HG02678 (cell line): Measurements from ENCODE around the gene SMARCD1.
A peak's percentile ranks its signal among the peaks of the same experiment; 100 is the strongest.

Source experiments
- ATAC-seq: cut with Tn5 transposase; IDR thresholded peaks from one replicate; pipeline ENCODE4 v1.9.1; 2021; ENCODE audit warnings: mild to moderate bottlenecking, moderate library complexity; ENCODE audit not compliant: unreplicated experiment

The SMARCD1 gene

DNA sequence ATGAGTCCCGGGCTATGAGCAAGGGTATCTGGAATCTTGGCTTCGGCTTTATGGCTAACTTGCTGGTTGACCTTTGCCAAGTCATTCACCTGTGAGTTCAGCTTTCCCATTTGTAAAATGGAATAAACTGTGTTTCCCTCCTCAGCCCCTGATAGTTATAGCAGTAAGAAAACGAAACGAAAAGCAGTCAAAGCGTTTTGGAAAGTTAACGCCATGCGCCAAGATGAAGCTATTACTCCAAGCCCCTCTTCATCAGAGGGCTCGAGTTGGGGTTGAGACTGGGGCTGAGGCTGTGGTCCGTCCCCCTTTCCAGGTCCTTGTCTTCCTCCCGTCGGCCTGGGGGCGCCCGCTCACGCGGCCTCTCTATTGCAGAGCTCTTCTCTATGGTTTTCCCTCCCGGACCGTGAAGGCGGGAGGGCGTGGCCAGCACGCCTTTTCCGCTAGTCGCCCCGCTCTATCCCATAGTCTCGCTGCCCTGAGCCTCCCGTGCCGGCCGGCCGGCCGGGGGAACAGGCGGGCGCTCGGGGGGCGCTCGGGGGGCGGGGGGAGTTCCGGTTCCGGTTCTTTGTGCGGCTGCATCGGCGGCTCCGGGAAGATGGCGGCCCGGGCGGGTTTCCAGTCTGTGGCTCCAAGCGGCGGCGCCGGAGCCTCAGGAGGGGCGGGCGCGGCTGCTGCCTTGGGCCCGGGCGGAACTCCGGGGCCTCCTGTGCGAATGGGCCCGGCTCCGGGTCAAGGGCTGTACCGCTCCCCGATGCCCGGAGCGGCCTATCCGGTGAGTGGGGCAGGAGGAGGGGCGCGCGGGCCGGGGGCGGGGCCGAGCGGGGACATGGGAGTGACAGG, at the start of gene SMARCD1:
Gene SMARCD1 (plus strand): TSS at position 568 of the 840 bp plus-strand sequence. CDS start 28 bp downstream, at position 596.
- ATAC-seq, result peak; percentile 86

DNA sequence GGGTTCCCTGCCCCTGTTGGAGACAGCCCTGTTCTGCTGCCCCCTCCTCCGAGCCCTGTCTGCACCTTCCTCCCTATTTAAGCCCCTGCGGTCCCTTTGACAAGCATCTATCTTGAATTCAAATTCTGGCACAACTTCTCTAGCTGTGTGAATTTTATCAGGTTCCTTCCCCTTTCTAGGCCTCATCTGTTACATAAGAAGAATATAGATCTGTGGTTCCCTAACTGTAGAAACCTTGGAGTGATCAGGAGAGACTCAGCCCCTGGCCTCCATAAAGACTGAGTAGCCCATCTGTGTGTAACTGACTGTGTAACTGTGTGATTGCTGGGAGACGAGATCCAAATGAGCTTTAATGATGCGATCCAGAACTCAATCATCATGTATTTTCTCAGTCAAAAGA, 46.8 kb upstream of the SMARCD1 start:
- no peak for ATAC-seq

DNA sequence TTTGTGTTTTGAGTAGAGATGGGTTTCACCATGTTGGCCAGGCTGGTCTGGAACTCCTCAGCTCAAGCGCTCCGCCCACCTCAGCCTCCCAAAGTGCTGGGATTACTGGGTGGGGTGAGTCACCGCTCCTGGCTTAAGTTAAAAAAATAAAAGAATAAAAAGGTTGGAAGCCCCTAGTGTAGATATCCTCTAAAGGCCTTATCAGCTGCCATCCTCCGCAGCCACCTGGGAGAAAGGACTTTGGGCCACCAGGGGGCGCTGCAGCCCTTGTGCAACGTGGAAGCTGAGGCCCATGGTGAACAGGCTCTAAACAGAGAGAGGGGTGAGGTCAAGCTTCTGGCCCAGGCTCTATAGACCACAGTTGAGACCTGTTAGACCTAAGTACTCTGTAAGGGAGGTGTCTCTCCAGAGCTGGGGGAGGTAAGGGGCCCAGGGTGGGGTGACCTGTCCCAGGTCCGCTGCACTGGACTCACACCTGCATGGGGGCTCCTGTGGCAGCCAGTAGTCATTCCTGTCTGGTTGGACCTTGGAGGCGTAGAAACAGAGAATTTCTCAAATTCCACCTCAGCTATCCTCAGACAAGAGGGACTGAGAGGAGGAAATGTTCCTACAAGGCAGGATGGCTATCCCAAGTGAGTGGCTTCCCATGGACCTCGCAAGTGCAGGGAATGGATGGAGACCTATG, 45.8 kb upstream of the SMARCD1 start:
- ATAC-seq, result no peak

DNA sequence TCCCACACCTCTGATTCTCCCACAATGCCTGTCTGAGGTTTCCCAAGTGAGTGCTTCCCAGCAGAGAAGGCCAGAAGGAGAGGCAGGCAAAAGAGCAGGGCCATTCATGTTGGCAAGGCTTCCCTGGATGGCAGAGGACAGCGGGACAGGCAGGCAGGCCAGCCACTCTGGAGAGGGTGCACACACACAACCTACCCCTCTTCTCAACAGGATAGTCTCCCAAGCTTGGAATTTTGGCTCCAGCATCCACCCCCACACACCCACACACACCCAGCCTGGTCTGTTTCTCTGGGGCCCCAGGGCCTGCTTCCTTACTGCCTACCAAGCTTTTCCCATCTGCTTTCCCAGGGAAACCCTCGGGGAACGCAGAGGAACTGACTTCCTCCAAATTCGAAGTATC, 44.5 kb upstream of the SMARCD1 start:
- ATAC-seq, result no peak

DNA sequence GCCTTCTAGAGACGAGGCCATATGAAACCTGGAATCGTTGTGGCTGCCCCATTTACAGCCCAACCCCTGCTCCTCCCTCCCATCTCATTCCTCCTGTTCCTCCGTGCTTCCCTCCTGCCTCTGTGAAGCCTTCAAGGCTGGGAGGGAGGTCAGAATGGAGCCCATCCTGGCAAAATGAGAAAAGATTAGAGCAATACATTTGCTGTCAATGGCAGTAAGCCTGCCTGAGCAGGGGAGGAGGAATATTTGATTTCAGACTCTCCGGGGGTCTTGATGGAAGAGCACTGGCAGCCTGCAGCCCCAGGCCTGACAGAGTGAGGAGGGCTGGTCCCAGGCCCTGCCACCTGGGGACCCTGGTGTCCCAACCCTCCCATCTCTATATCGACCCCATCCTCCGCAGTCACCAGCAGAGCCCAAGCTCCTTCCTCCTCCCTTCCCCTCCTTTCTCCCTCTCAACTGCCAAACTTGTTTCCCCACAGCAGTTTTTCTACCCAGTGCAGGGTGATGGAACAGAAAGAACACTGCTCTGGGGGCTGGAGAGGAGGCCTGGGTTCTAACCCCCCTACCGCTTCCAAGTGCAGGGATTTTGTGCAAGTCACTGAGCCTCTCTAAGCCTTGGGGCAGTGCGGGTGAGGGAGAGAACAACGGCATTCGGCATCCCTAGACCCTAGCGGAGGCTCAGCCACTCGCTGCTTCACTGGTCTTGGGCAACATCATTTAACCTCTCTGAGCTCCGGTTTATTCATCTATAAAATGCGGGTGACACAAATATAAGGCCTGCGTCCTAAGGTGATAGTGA, 43.9 kb upstream of the SMARCD1 start:
- ATAC-seq, result no peak

DNA sequence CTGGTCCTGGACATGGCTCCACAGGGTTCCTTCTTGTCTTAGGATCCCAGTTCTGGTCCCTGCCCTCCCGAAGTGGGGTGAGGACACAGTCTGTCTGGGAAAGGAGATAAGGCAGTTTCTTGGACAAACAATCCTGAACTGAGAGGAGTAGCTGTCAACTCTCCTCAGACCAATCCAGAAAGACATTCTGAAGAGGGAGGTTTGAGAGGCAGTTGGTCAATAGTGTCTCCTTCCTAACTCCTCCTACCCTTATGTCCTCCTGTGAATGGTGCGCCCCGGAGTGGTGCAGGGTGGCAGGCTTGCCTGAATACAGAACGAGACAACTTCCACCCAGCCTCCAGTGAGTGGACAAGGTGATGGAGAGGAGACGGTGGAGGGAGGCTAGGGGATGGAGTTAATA, 43.2 kb upstream of the SMARCD1 start:
- no peak for ATAC-seq

DNA sequence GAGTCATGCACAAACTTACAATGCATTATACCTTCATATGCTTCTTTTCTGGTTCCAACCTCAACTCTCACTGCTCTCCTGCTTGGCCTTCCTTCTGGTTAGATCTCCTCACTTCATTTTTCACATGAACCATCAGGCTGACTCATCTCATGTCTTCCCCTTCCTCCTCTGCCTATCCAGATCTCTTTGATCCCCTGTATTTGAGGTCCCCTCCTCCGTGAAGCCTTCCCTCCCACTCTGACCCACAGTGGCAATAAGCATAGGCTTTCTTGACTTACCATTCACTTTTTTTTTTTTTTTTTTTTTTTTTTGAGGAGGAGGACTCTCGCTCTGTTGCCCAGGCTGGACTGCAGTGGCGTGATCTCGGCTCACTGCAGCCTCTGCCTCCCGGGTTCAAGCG, 42.4 kb upstream of the SMARCD1 start:
- no peak for ATAC-seq

DNA sequence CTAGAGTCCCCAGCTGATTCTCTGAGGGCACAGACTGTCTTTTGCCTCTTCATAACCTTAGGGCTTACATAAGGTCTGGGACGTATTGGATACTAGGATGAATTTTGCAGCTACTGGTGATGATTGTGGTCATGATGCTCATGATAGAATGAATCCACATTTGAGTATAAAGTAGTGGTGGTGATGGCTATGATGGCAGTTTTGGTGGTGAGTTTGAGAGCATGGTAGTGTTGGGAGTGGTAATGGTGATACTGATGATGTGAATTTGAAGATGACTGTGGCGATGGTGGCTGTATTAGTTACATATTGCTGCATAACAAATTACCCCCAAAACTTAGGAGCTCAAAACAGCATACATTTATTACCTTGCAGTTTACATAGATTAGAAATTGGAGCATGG, 41.8 kb upstream of the SMARCD1 start:
- no peak for ATAC-seq

DNA sequence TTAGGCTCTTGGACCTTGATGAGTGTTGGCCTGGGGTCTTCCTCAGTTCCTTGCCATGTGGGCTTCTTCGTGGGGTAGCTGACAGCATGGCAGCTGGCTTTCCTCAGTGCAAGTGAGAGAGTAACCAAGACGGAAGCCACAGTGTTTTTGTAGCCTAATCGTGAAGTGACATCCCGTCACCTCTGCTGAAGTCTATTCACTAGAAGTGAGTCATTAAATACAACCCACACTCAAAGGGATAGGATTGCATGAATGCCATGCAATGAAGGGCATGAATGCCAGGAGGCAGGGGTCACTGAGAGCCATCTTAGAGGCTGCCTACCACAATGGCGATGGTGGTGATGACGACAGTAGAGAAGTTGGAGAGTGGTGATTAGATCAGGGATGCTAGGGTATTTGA, 41.3 kb upstream of the SMARCD1 start:
- no peak for ATAC-seq

DNA sequence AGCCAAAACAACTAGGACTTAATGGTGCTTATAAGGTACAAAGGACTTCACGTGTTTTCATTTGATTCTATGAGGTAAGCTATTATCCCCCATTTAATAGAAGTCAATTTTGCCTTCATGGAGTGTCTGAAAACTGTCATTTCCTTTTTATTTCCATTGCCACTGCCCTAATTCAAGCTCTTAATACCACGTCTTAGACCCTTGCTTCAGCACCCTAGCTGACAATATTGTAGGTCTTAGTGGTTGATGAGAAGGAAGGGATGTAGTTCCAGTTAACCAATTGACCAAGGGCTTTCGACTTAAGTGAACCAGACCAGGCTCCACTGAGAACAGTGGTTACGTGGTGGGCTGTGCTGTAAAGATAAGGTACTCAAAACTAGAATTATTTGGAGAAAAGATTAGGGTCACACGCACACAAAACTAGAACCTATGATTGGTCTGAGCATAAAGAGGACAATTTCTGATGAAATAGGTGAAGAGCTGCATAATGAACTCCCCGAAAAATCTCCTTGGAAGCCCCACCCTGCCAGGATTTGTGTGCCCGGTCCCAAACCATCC, 37.4 kb upstream of the SMARCD1 start:
- no peak for ATAC-seq

DNA sequence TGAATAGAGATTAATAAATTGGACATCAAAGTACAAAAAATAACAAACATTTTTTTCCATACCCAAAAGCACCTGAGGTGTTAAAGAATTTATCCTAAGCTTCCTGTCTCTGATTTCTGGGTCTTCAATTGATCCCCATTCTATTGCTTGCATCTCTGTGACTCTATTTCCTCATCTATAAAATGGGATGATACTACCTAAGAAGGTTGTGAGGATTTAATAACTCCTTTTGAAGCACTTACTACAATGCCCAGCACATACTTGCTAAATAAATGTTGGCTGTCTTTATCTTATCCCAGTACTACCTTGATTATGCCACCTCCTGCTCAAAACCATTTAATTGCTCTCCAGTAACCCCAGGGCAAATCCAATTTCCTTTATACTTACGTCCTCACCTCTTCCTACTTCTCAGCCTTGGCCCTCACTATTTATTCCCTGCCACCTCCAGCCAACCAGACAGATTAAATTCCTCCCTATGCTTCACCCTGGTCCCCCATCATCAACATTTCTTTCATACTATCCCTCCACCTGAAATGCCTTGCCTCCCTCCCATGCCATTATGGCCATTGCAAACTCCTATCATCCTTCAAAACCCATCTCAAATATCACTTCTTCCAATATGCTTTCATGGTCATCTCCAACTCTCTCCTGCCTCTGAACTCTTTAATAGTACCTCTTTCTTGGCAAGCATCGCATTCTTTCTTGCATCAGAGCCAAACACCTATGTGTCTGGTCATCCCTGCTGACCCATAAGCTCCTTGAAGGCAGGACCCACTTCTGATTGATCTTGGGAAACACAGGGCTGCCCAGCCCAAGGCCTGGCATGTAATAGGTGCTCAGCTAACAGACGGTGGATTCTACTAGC, 35.7 kb upstream of the SMARCD1 start:
- ATAC-seq, result no peak

DNA sequence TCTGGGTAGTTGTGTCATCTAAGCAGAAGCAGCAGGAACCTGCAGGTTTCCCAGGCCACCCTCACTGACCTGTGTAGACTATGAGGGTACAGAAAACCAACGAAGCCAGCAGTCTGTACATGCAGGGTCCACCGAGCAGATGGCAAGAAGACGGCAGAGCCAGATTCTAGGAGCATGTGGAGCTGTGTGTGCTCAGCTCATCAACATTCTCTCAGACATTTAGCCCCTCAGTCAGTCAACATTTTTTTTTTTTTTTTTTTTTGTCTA, 35.1 kb upstream of the SMARCD1 start:
- ATAC-seq, result no peak

DNA sequence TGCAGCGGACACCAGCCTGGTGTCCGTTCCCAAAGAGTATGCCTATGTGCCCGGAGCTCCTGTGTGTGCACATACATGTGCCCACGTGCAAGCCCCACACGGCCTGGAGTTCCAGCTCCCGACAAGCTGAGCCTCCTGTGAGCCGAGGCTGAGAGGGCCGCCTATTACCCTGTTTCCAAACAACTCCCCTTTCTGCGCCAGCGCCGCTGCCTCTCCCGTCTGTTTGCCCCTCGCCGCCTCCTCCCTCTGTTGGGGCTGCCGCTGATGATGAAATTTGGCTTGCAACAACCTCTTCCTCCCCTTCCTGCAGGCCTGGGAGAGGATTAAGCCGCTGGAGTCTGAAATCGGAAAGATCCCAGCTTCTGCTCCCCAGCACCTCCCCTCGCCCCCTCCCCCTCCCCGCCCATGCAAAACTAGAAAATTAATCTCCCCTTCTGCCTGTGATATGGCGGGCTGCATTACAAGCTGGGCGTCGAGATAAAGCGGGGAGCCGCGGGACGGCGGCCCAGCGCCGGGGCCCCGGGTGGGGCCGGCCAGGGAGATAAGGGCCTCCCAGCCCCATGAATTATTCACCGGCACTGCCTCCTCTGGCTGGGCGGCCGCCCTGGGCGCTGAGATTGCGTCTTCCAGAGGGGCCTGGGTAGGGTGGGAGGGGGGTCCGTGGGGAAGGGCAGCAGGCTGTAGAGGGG, 34.6 kb upstream of the SMARCD1 start:
- no peak for ATAC-seq

DNA sequence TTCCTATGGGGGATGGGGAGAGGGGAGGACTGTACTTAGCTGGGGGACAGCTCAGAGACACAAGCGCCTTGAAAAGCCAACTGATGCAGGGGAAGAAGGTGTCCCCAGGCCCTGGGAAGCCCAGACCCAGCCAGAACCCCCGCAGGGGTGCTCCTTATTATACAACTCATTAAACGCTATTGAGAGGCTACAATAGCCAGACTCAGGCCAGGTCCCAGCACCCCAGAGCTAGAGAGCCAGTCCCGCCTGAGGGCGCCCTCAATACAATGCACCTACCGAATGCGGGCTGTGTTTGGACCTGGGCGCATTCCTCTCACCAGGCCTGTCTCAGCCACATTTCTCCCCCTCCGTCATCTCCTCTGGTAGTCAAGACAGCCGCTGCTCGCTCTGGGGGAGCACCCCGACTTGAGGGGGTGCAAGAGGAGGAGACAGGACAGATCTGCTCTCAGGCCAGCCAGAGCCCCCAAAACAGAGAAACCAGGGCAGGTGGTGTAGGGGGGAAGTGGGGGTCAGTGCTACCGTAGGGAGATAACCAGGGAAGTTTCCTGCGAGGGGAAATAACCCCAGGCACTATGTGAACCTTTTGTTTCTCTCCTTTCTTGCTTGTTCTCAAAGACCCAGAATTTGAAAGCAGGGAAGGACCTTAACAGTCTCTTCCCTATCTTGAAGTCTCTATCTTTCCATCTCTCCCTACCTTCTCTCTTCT, 33.9 kb upstream of the SMARCD1 start:
- ATAC-seq, result no peak

DNA sequence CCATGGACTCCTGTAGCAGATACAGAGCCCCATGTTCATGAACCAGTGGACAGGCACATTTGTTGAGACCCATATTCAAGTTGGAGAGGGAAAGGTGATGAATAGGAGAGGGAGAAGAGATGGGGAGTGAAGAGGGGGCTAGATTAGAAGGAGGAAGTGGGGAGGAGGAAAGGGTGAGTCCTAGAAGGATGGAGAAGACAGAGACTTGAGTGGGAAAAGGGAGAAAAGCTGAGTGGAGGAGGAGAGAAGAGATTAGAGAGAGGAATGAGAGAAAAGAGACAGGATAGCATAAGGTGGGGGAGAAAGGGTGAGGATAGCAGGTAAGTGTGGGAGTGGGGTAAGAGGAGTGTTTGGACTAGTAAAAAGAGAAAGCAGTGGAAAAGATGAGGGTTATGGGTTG, 32.6 kb upstream of the SMARCD1 start:
- no peak for ATAC-seq

DNA sequence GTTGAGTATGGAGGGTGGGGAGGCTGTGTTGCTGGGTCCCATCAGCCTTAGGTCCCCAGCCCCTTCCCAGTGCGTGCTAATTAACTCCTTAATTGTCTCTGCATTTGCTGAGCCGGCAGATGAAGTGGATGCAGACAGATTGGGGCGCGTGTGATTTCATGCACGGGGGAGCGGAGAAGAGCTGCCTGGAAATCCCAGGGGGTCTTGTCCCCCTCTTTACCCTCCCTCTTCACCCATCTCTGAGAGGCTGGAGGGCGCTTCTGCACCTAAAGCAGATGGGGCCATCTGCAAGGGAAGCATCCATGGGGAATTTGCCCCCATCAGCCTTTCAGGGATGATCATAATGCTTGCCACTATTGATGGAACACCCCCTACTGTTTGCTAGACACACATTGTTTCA, 32.2 kb upstream of the SMARCD1 start:
- no peak for ATAC-seq

DNA sequence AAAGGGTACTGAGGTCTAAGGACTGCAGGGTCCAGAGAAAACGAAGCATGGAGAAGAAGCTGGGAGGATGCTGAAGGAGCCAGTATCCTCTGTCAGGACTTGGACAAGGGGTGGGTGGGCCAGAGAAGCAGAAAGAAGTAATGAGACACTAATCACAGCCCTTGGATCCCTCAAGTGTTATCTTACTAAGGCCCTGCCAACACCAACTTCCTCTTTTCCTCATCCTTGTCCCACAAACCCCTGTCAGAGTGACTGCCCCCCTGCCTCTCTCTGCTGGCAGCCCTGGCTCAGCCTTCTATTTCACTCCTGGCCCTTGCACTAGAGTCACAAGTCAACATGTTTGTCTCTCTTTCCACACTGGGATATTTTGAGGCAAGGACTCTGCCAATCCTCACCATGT, 31.6 kb upstream of the SMARCD1 start:
- no peak for ATAC-seq

DNA sequence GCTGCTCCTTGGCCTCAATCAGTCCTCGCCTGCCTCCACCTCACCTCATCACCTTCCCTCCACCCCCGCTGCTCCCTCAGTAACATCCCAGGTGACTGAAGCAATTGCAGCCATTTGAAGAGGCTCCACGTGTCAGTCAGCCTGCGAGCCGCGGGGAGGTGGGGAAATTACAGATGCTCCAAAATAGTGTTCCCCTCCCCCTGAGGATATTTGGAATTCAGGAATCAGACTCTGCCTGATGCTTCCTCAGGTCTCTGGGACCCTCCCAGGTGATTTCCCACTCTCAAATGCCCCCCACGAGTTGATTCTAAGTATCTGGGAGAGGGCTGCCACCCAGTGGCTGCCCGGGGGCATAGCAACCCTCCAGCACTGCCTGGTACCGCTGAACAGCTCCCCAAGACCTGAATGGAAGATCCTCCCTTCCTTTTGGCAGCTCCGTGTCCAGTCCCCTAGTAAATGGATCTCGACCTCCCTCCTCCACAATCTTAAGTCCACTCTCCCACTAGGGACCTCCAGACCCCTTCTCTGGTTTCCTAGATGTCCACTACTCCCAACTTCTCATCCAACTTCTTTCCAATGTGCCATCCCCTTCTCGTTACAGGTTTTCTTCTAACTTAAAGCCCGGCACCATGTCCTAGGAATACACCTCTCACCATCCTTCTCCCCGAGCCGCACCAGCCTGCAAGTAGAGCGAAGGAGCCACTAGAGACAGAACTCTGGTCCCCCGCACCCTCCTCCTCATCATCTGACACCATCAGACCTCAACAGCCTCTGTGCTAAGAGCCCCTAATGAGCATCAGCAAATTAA, 29.1 kb upstream of the SMARCD1 start:
- ATAC-seq, result no peak

DNA sequence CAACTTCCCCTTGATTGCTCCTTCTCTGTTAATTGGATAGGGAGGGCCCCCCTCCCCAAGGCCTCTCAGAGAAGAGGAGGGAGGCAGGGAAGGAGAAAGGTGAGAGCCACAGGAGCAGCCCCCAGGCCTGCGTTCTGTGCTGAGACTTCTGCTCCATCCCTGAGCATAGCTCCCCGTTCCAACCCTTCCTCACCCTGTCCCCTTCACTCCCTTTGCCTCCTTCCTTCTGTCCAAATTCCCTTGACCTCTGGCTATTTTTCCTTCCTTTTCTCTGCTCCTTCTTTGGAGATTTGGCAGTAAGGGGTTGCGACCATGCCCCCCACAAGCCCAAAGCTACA, 28.5 kb upstream of the SMARCD1 start:
- ATAC-seq, result no peak
